Measurements from ENCODE around the gene RINL.
A peak's percentile ranks its signal among the peaks of the same experiment; 100 is the strongest.

Gene RINL

DNA sequence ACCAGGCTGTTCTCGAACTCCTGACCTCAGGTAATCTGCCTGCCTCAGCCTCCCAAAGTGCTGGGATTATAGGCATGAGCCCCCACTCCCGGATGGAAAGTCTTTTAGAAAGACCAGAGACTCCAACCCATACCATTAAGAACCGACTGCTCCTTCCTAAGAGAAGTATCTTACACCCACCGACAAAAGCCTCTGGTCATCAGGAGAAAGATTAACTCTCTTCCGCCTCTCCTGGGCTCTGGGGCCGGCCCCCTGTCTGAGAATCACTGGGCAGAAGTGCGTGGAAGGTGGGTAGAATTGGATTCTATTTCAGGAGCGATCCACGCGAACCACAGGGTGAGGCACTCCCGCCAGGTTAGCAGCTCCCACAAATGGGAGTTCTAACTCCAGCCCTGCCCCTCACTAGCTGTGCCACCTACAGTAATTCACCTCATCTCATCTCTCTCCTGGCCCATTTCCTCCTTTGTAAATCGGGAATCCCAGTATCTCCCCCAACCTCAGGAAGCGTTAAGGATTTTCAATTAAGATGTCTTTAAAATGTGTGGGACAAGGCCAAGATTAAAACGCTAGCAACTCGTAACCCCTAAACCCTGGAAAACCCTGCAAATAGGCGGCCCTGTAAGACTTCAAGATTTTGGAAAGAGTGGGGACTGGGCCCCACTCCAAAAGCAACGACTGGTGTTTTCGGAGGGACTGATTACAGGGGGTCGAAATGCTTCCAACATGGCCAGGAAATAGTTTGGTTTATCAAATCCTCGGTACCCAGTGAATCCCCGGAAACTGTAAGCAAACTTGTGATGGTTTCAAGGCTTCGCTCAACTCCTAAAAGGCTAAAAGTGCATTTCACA lies 29.6 kb downstream of the RINL start:
- DNase-seq = no peak

DNA sequence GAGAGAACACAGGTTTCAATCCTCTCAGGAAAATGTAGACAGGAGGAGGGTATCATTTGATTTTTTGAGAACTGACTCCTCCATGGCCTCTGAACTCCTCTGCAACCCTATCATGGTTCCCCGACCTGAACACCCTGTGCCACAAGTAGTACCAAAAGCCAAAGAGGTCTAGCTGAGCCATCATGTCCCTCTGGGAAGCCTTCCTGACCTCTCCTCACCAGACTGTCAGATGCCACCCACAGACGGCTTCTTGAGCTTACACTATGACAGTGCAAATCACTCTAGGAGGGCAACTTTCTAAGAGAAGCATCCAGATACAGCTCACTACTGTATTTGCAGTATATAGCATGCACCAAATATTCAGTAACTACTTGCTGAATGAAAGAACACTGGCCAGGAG lies 32.0 kb downstream of the RINL start:
- DNase-seq = no peak

DNA sequence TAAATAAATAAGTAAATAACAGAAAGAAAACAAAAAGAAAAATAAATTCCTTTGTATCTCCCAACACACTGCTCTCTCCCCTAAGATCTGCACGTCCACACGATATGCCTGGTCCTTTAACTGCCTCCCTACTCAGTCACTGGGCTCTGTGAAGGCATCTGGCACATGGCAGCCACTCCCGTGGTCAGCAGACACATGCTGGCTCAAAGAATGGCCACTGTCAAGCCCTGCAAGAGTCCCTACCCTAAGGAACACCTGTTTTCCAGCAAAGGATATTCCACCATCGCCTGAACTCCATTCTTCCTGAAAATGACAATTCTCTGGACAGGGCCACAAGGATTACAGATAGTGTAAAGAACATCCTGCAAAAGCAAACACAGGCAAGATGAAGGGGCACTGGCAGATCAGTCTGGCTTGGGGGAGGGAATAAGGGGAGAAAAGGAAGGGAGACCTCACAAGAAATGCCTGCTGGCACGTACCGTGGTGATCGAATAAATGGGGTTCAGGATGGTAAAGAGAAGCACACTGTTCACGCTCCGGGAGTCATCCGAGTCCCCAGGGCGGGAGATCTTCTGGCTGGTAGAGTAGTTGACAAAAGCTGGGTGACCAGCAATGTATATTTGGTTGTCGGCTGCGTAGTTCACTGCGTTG lies 32.6 kb downstream of the RINL start:
- no peak for DNase-seq

DNA sequence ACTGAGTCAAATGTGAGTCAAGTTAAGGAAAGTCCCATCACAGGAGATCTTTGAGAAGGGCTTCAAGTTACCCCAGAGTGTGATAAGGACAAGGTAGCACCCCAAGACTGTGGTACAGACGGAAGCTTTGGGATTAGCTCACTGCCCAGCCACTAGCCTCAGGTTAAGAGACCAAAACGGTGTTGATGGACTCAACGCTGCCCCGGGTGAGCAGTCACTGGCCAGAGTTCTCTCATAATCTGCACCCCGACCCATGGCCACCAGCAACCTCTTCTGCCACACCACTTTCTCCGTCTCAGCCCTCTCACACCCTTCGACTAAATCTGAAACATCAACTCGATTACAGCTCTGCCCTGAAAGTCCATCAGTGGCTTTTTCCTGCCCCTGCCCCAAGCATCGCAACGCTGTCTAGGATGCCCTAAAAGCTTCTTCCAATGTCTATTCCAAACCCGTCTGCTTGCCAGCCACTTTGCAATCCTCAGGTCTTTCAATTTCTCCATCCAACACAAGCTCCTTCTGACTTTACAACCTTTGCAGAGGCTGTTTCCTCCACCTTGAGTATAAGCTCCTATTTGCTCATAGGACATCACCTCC lies 33.9 kb downstream of the RINL start:
- no peak for DNase-seq

DNA sequence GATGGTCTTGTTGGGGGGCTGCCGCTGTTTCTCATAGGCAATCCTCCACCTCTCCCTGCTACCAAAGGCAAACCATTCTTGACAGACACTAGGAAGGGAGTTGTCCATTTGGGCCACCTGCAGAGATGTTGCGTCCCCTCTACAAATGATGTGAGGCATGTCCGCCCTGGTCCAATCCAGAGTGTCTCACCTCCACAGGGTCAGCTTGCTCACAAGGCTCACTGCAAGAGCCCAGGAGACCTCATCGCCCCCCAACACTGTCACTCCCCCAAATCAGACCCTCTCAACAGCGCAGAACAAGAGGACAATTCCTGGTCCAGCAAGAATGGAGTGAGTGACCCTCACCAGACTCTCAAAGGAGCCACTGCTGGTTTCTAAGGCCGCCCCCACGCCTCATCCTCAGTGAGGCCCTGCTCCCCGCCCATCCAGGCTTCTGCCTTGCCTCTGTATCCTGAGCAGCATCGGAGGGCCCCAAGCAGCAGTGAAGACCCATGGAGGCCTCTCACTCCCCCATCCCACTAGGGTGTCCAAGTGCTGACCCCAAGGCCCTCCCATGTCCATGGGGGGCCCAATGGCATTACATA lies 34.8 kb downstream of the RINL start:
- no peak for DNase-seq

DNA sequence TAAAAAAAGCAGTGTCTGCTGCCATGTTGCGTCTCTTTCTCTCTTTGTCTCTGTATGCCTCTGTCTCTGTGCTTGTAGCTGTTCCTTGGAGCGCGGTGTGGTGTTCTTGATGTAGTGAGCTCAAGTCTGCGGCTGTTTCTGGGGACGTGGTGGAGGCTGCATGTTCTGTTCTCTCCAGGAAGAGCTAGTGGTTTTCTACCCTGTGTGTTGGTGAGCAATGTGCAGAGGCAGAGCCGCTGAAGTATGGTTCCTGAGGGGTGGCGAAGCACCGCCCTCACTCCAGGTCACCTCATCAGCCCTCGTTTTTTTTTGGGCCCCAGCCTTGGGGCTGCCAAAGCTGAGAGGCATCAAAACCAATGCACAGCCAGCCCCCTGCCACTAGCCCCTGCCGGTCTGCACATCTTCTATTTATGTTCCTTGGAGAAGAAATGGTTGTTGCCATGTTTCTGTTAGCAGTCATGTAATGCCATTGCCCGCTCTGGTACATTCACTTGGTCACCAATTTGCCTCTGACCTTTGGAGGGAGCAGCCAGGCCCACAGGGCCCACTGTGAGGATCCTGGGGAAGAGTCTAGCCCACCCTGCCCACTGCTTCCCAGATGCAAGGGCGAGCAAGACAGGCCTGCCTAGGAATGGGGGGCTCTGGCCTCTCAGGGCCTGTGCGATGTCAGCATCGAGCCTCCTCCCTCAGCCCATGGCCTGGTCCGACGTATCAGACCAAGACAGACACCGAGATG lies 35.5 kb downstream of the RINL start:
- peak; percentile 78 for DNase-seq

DNA sequence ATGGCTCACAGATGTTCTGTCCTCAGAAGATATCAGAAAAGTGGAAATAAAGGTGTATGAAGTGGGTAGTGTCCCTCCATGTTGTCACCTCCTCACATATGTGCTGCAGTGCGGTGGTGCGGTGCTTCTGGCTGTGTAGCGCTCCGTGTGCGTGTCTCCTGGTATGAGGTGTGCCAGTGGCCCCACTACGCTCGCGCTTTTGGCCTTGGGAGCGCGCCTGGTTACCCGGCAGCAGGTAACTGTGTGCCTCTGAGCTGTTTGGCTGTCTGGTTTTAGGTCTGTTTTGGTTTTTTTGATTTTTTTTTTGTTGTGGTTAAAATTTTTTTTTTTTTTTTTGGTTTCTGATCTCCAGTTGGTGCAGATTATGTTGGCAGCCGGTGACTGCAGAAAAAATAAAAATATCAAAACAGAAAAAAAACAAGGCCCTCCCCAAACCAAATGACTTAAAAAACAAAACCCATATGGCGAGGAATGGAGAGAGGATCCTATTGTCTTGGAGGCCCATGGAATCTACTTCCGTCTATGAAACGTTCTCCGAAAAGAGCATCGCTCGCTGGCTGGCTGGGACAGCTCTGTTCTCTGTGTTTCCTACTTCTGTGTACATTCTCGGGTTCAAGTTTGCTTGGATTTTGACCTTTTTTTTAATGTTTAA lies 36.2 kb downstream of the RINL start:
- DNase-seq = peak; percentile 73

DNA sequence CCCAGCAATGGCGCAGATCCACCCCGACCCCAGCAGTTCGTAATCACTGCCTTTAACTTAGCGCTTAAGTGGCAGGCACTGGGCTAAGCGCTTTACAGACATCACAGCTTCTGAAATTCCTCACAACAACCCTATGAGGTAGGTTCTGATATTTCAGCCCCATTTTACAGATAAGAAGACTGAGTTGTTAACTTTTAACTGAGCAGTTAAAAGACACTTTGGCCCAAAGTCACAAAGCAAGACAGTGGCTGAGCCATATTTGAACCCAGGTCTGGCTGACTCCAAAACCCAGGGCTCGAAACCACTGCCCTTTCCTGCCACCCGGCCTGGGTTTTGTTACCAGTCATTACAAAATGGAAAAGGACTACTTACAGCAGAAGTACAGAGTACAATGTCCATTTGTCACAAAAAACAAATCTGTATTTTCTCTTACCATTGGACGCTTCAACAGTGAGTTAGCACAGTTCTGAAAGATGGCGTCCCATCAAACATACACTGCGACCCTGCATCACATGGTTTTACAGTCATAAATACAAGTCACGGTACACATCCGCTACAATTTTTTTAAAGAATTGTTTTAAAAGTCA lies 36.8 kb downstream of the RINL start:
- no peak for DNase-seq

DNA sequence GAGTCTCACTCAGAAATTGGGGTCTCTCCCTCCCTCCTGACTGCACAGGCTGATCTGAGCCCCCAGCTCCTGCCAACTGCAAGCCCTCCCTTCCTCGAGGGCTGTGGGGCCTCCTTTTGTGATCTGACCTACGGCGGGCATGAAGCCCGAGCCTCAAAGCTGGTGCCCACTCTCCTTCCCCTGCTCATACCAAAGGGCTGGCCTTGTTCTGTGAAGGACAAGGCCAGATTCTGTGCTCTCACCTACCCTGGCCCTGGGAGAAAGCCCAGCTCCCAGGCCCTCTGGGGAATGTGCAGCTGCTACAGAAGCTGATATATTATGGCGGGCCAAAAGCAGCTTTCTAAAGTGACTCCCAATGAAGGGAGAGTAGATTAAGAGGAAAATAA lies 37.5 kb downstream of the RINL start:
- no peak for DNase-seq

DNA sequence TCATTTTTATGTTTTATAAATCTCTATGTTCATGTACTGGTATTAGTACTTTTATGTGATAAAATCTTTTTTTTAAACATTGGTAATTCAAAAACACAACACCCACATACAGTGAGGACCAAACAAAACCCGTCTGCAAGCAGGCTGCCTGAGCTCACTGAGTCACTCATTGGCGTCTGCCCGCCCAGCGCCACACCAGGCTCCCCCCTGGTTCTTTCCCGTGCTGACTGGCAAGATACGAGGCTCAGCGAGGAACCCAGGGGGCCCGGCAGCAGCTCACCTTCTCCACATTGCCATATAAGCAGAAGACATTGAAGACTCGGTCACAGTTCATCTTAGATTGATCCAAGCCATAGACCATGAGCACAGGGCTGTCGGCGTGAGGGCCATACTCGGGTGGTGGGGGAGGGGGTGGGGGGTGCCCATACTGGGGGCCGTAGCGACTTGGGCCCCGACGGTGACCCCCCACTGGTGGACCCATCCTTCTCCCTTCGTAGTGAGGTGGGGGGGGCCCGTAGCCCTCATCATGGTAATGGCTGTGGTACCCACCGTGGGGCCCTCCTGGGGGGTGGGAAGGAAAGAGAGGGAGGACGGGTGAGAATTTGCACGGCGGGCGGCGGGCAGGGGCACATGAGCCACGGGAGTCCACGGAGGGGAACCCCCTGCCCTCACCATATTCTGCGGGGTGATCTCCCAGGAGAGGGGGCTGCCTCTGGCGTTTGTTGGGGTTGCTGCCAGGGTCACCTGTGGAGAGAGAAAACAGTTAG lies 38.1 kb downstream of the RINL start:
- no peak for DNase-seq

DNA sequence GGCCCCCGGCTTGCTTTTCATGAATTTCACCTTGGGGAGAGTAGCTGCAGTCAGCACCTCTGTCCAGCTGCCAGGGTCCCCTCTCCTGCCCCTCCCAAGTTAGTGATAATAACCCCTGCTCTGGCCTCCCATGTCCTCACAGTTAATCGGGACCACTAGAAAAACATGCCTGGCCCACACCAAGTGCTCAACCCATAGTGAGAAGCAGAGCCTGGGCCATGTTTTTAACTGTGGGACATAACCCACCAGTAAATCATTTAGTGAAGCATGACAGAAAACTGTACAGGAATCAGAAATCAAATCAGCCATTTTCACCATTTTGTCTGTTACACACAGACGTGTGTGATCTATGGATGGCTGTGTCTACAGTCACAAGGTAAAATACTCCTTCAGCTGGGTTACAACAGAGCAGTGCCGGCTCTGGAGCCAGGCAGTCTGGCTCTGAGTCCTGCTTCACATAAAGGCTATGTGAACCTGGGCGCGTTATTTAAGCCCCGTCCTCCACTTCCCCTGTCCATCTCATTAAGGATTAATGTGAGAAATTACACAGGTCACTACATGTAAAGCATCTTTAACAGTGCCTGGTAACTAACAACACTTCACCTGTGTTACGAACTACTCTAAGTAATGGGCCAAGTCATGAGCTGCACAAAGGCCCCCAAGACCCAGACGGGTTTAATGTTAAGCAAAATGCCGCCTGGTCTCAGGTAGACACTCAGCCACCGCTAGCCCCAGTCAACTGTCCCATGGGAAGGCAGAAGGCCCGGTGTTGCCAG lies 38.9 kb downstream of the RINL start:
- no peak for DNase-seq

DNA sequence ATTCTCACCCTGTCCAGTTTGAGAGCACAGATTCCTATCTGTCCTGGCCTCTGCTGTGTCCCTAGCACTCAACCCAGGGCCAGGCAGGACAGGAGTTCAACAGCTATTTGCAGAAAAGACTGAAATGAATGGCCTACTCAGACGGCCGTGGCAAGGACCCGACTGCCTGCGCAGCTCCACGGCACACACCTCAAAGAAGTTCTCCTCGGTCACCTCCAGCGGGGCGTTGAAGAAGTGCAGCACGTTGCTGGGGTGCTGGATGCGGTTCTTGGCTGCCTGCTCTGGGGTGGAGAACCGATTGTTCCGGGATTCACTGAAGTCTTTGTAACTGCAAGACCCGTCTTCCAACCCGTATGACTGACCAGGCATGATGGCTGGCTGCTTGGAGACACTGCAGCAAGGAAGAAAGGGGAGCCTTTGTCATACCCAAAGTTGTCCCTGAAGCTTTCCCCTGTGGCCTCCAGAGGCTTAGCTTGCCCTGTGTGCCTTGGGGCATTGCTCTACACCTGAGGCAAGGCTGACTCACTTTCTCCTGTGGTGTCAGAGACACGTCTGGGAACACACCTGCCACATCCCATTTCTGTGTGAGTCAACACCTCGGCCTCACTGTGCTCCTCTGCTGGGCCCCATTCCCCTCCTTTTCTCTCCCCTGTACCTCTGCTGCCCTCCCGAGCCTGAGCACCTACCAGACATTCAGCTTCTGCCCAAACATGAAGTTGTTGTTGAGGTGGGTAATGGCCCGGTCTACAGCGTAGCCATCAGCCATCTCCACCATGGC lies 39.7 kb downstream of the RINL start:
- no peak for DNase-seq

DNA sequence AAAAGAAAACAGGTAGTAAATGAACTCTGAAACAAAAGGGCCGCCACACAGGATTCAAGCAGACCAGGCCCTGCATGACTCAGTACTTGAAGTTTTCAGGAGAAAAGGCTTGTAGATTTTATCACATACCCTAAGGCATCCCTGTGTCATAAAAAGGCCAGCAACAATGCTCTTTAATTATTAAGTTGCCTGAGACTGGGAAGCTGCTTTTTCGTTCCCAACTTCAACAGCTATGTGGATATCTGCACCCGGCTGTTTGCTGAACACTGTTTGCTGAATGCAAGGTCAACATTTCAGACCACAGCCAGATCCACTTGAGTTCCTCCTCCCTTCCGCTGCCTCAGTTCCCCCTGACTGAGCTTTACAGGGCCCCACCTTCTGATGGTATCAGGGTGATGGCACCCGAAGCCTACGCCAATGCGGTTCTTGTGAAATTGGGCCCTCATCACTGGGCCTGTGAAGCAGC lies 40.4 kb downstream of the RINL start:
- DNase-seq = no peak

DNA sequence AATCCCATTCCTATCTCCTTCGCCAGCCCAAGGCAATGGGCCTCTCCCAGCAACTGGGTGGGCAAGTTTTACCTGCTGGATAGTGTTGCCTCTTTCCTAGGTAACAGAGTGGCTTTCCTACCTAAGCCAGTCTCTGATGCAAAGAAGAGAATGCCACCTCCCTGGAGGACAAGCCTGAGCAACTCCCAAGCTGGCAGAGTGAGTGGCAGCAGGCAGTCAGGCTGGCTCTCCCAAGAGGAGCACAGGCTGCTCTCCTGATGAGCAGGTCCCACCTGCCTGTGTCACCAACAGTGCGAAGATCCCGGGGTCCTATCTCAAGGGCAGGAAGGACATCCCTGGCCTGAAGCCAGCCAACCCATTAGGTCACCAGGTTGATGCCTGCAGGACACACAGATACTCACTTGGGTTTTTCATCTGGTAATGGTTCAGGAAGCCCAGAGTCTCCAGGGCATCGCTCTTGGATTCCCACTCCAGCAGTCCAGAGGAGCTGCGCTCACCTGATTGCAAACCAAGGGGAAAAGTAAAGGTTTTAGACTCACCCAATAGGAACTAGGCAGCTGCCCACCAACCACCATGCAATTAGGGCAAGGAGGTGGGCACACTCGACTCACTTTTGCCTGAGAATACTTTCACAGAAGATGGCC lies 41.0 kb downstream of the RINL start:
- no peak for DNase-seq

DNA sequence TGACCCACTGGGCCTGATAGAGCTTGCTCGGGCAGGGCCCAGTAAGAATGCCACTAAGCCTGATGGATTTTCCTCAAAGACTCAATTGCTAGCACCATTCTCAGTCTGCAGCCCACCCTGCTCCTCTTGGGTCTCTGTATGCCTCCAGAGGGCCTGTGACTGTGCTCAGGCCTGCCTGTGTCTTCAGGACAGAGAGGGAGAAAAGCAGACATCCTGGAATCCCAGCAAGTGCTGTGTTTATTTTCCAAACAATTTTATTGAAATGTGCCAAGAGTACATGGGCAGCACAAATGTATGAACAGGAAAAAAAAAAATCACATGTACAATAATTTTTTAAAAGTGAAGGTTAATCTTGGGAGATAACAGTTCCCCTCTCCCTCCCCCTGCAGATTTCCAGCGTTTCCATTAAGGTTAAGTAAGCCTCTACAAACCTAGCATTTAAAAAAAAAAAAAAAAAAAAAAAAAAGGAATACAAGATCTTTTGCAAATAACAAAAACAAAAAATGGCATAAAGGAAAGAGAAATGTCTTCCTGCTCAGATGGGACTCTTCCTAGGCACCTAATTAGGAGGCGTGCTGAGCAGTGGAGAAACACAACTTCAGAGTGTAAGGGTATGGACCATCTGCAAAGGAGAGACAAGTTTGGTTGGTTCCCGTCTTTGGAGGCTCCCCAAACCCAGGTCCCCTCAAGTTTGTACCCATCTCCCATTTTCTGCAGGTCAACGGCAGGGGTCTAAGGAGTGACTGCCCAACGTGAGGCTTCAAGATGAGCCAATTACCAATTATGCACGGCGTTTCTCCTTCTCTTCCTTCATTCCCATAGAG lies 41.7 kb downstream of the RINL start:
- DNase-seq = no peak

DNA sequence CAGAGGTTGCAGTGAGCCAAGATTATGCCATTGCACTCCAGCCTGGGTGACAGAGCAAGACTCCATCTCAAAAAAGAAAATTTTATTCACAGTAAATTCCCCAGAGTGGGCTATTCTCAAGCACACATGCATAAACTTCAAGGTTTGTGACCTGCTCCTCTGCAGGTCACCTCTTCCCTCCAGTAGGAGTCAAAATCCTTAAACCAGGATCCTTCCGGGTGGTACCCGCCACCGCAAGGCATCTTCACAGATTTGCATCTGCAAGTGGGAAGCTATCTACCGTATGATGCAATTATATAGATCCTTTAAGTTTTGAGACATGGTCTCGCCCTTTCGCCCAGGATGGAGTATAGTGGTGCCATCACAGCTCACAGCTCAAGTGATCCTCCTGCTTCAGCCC lies 43.5 kb downstream of the RINL start:
- no peak for DNase-seq

DNA sequence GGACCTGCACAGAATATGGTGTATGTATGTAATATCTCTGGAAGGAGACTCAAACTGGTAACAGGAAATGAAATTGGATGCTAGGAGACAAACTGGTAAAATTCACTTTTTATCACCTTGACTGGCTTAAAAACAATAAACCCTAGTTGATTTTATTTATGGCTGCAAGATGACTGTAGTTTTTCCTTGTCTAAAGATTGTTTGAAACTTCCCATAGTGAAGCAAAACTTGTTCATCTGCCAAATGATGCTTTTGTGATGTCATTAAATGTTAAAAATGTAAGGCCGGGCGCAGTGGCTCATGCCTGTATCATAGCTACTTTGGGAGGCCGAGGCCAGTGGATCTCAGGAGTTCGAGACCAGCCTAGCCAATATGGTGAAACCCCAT lies 44.0 kb downstream of the RINL start:
- no peak for DNase-seq

DNA sequence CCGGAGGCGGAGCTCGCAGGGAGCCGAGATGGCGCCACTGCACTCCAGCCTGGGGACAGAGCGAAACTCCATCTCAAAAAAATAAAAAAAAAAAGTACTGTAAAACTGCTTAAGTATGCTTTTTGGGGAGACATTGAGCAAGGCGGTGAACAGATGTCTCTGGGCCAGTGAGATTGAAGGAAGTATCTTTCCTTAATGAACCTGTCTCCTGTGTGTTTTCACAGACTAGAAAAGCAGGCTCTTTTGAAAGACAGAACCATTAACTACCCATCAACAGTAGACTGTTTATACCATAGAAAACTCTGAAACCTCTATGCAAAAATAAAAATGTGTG lies 45.0 kb downstream of the RINL start:
- DNase-seq = no peak

Data from CD4-positive, alpha-beta T cell treated with Interleukin-12 subunit alpha and Interleukin-12 subunit beta, for 1 hour (primary cell).